DMS153 (cell line): ENCODE data around the gene NME3.

Experiments
- DNase-seq: peaks from one replicate; lab custom pipeline; 2025; lab: John Stamatoyannopoulos, UW

The NME3 gene

GRCh38 chr16:1780677-1781072, 9.3 kb upstream of the NME3 start:
- DNase-seq = no peak

GRCh38 chr16:1779741-1780676, 8.7 kb upstream of the NME3 start:
- no peak for DNase-seq

- no peak for DNase-seq
Measured at GRCh38 chr16:1779234-1779701, 7.9 kb upstream of the NME3 start.

- DNase-seq = no peak
Measured at GRCh38 chr16:1778200-1779179, 7.1 kb upstream of the NME3 start.

GRCh38 chr16:1777375-1778199, 6.2 kb upstream of the NME3 start:
- DNase-seq = no peak

- DNase-seq = no peak
Measured at GRCh38 chr16:1776991-1777374, 5.6 kb upstream of the NME3 start.

GRCh38 chr16:1776672-1776955, 5.3 kb upstream of the NME3 start:
- DNase-seq = no peak

GRCh38 chr16:1775846-1776671, 4.7 kb upstream of the NME3 start:
- no peak for DNase-seq

GRCh38 chr16:1775006-1775845, 3.9 kb upstream of the NME3 start:
- no peak for DNase-seq

- DNase-seq = no peak
Measured at GRCh38 chr16:1774448-1774780, 3.1 kb upstream of the NME3 start.

GRCh38 chr16:1773703-1774447, 2.5 kb upstream of the NME3 start:
- DNase-seq = no peak

- peak; percentile 68 for DNase-seq
Measured at GRCh38 chr16:1772908-1773702, 1.8 kb upstream of the NME3 start, which contains the start of gene MRPS34. TSS of gene MRPS34 (minus strand) at chr16:1773134. CDS start at chr16:1773119, 15 bp downstream.

GRCh38 chr16:1772362-1772907, 1.1 kb upstream of the NME3 start, which contains the start of gene EME2:
TSS of gene EME2 (plus strand) at chr16:1772810. CDS start at chr16:1773228, 418 bp downstream.
- no peak for DNase-seq

GRCh38 chr16:1771864-1772361, 570 bp upstream of the NME3 start:
- no peak for DNase-seq

GRCh38 chr16:1770328-1771187, 785 bp downstream of the NME3 start:
- DNase-seq = peak; percentile 85

GRCh38 chr16:1769402-1770300, 1.7 kb downstream of the NME3 start:
- no peak for DNase-seq
